HG02943 (cell line): ENCODE measurements around the gene ZNG1B.
"Not testable (repeated sequence)": the region's sequence is repeated elsewhere in the genome, so short reads cannot be mapped to it uniquely, and the experiment has no call there.

ENCODE experiments used
- ATAC-seq: cut with Tn5 transposase; IDR thresholded peaks from one replicate; pipeline ENCODE4 v1.9.1; 2021; ENCODE audit warnings: mild to moderate bottlenecking, low read depth, moderate library complexity; ENCODE audit not compliant: unreplicated experiment

The ZNG1B gene

GRCh38 chr2:113437508-113438465 lies at the start of gene ZNG1B:
ZNG1B (plus strand) TSS chr2:113437691; CDS start chr2:113437869, 178 bp downstream.
- ATAC-seq: not testable (repeated sequence)

- peak; percentile 78 for ATAC-seq
Measured at GRCh38 chr2:113390124-113390849, 47.2 kb upstream of the ZNG1B start.

- ATAC-seq: no peak
Measured at GRCh38 chr2:113391073-113391472, 46.4 kb upstream of the ZNG1B start.

- ATAC-seq: no peak
Measured at GRCh38 chr2:113406114-113406513, 31.4 kb upstream of the ZNG1B start.

- ATAC-seq: no peak
Measured at GRCh38 chr2:113407446-113408099, 29.9 kb upstream of the ZNG1B start.

GRCh38 chr2:113411725-113412352 lies 25.7 kb upstream of the ZNG1B start:
- ATAC-seq: not testable (repeated sequence)

GRCh38 chr2:113412774-113413173 lies 24.7 kb upstream of the ZNG1B start:
- not testable (repeated sequence) for ATAC-seq

GRCh38 chr2:113431773-113432172 lies 5.7 kb upstream of the ZNG1B start:
- ATAC-seq: not testable (repeated sequence)

- ATAC-seq: not testable (repeated sequence)
Measured at GRCh38 chr2:113433468-113433867, 4.0 kb upstream of the ZNG1B start.

GRCh38 chr2:113465770-113466169 lies 28.3 kb downstream of the ZNG1B start:
- ATAC-seq: not testable (repeated sequence)

GRCh38 chr2:113476688-113477368 lies 39.3 kb downstream of the ZNG1B start:
- ATAC-seq: not testable (repeated sequence)

- ATAC-seq: not testable (repeated sequence)
Measured at GRCh38 chr2:113496527-113496926, 59.0 kb downstream of the ZNG1B start.

- ATAC-seq: not testable (repeated sequence)
Measured at GRCh38 chr2:113498365-113498764, 60.9 kb downstream of the ZNG1B start, which contains the start of gene FOXD4L1. FOXD4L1 (plus strand) TSS chr2:113498665; CDS start chr2:113499257, 592 bp downstream.

GRCh38 chr2:113499019-113499885 lies 61.8 kb downstream of the ZNG1B start:
- not testable (repeated sequence) for ATAC-seq

GRCh38 chr2:113499886-113500722 lies 62.6 kb downstream of the ZNG1B start:
- not testable (repeated sequence) for ATAC-seq

GRCh38 chr2:113500723-113501038 lies 63.2 kb downstream of the ZNG1B start:
- ATAC-seq: not testable (repeated sequence)

GRCh38 chr2:113502216-113503093 lies 65.0 kb downstream of the ZNG1B start:
- peak; percentile 32 for ATAC-seq
